GM12891 (cell line): ENCODE data around the gene SLC15A4. TPM values are rescaled to one million over a fixed set of nuclear protein-coding genes. Genes with fewer than 3 reads are reported as not detected.

Experiments used
- DNase-seq: peaks from one replicate; pipeline ENCODE4 v3.0.0; 2011; ENCODE audit warnings: low spot score; ENCODE audit not compliant: insufficient read length
- FAIRE-seq: peaks from 2 replicates; lab custom pipeline; 2011; peaks lifted over from hg19 to GRCh38; lab: Jason Lieb, UNC
- PAX5 ChIP-seq: IDR thresholded peaks from 2 replicates; pipeline ENCODE4 v1.6.1; 2011; ENCODE audit warnings: low read length, moderate library complexity, mild to moderate bottlenecking; ENCODE audit not compliant: insufficient read depth, severe bottlenecking
- POLR2A ChIP-seq: IDR thresholded peaks from 2 replicates; pipeline ENCODE4 v1.6.1; 2011; ENCODE audit warnings: low read depth, low read length, control low read depth
- POLR2AphosphoS5 ChIP-seq: IDR thresholded peaks from 2 replicates; pipeline ENCODE4 v1.6.1; 2011; ENCODE audit warnings: low read depth, low read length, control low read depth
- POU2F2 ChIP-seq: IDR thresholded peaks from 2 replicates; pipeline ENCODE4 v1.6.1; 2011; ENCODE audit warnings: low read depth, mild to moderate bottlenecking, control low read depth, low read length, moderate library complexity
- SPI1 ChIP-seq: IDR thresholded peaks from 2 replicates; pipeline ENCODE4 v1.6.1; 2011; ENCODE audit warnings: low read depth, low read length, control low read depth
- TAF1 ChIP-seq: IDR thresholded peaks from 2 replicates; pipeline ENCODE4 v1.6.1; 2011; ENCODE audit warnings: low read depth, low read length, control low read depth
- polyA plus RNA-seq: library from polyadenylated mRNA; unstranded; fragments of >200 nt; gene quantifications from one replicate; pipeline ENCODE4 v1.2.1, GENCODE V29; 2012; ENCODE audit warnings: low read depth, missing spikeins, inconsistent platforms; ENCODE audit not compliant: missing spikeins

Gene SLC15A4
- 50.8 TPM for polyA plus RNA-seq

- FAIRE-seq (peak; percentile 94), DNase-seq (peak; percentile 95)
- TF ChIP-seq POU2F2 (no peak; the same call in 1 of the 2 replicates), SPI1 (no peak), PAX5 (peak; percentile 16), POLR2A (peak; percentile 93), TAF1 (peak; percentile 90), POLR2AphosphoS5 (peak; percentile 92)
These were observed at the start of gene SLC15A4 for GRCh38 chr12:128823916-128824839. Gene SLC15A4, minus strand, starts transcription at chr12:128823958. Its CDS starts 15 bp downstream, at chr12:128823943.

DNA sequence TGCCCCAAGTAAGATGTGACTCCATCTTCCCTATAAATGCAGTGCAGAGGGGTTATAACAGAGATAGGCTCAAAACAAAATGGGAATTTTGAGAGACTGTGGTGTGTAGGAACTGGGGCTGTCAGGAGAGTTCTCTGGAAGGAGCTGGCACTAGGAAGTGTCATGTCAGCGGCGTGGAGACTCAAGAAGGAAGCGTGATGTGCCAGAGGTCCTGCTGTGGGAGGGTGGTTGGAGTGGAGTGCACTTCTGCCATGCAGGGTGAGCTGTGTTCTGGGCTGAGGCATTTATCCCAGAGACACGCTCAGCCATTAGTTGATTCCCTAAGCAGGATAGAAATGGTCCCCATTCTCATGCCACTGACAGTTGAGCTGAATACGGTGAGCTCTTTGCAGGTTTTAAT lies 48.5 kb upstream of the SLC15A4 start:
- DNase-seq (no peak), FAIRE-seq (no peak)
- TF ChIP-seq SPI1: no peak
- TF ChIP-seq POLR2A: no peak
- no peak for TF ChIP-seq POLR2AphosphoS5
- no peak for TF ChIP-seq PAX5
- no peak for TF ChIP-seq TAF1
- TF ChIP-seq POU2F2: no peak

GRCh38 chr12:128871516-128871892 lies 47.7 kb upstream of the SLC15A4 start:
- no peak for TF ChIP-seq TAF1
- TF ChIP-seq POLR2A: no peak
- no peak for TF ChIP-seq POU2F2
- no peak for TF ChIP-seq POLR2AphosphoS5
- TF ChIP-seq PAX5: no peak
- DNase-seq (no peak), FAIRE-seq (peak; percentile 35)

DNA sequence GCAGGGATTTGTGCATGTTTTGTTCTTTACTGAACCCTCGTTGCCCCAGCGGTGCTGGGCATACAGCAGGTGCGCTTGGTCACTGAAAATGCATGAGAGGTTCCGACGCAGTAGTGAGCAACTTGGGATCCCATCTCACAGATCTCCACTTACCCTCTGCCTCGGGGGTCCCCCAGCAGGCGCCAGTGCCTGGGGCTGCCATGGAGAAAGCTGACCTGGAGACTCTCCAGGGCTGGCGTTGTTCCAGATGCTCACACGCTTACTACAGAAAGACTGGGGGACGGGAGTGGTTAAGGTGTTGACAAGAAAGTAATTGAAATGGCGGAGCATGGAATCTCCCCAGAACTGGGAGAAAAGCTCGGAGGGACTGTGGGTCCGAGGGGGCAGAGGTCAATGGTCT lies 43.7 kb upstream of the SLC15A4 start:
- DNase-seq (no peak), FAIRE-seq (no peak)
- TF ChIP-seq PAX5 (no peak), POLR2A (no peak), SPI1 (no peak), POLR2AphosphoS5 (no peak), TAF1 (no peak), POU2F2 (no peak)

DNA sequence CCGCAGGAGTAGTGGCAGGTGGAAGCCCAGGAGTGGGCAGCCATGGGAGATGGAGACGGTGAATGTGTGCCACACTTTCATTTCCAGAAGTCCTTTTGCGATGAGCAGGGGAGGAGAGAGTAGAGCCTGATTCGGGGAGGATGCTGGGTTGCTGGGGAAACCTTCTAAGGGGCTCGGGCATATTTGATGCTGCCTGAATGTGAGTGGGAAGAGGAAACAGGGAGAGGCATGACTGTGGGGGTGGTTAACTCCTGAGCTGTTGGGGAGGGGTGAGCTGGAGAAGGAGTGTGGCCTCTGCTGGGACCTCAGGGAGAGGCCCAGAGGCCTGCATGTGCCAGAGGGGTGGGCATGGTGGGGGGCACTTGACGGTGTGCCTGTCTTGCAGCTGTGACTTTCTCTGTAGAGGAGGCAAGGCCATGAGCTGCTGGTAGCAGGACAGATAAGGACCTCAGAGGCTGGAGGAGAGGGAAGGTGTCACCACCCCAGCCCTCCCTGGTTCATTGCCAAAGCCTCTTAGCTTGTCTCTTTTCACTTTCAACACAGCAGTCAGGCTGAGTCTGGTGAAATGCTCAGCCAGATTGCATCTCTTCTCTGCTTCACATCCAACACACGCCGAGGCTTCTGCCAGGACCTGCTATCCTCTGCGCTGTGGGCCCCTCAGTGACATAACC lies 40.9 kb upstream of the SLC15A4 start:
- TF ChIP-seq POU2F2: no peak
- no peak for TF ChIP-seq TAF1
- no peak for TF ChIP-seq PAX5
- FAIRE-seq (peak; percentile 69), DNase-seq (no peak)

GRCh38 chr12:128863957-128864356 lies 40.2 kb upstream of the SLC15A4 start:
- DNase-seq: no peak
- no peak for FAIRE-seq
- TF ChIP-seq SPI1 (no peak), PAX5 (no peak), POU2F2 (no peak), POLR2AphosphoS5 (no peak), TAF1 (no peak), POLR2A (no peak)

- FAIRE-seq: peak; percentile 23
These were observed 37.7 kb upstream of the SLC15A4 start for GRCh38 chr12:128861226-128862016.

GRCh38 chr12:128859311-128859710 lies 35.6 kb upstream of the SLC15A4 start:
- FAIRE-seq (no peak), DNase-seq (no peak)
- TF ChIP-seq POLR2A: no peak
- no peak for TF ChIP-seq POU2F2

More at GRCh38 chr12:128861226-128862016, 37.7 kb upstream of the SLC15A4 start:
- TF ChIP-seq PAX5 (no peak), POU2F2 (no peak), TAF1 (no peak), POLR2AphosphoS5 (no peak), SPI1 (no peak), POLR2A (no peak)
- no peak for DNase-seq

DNA sequence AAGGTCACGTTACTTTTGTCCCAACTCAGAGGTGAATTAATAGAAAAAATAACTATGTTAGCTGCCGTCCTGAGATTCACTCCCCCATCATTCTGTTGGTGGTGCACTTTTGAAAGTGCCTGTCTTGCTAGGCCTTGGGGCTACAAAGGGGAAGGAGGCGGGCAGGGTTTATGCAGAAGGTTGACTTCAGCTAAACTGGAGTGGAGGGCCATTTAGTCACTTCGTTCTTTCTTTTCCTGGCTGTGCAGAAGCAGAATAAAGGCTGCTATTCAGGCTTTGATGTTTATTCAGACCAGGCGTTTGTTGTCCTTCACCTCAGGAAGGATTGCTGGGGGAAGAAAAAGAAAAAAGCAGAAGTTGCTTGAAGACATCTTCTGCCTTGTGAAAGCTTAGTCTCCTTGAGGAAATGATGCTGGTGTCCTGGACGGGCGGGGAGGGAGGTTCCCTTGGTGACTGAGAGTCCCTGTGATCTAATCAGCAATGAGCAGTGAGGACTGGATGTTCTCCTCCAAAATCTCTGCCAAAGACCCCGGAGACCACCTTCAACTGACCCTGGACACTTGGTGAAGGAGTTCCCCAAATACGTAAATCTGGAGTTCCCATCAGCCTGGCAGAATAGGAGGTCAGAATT lies 33.5 kb upstream of the SLC15A4 start:
- DNase-seq (no peak), FAIRE-seq (peak; percentile 80)
- TF ChIP-seq SPI1 (peak; percentile 55), POLR2A (no peak), TAF1 (no peak), POU2F2 (0 out of 2 replicates have a peak, but pooled peaks have one; percentile 17)
